ENCODE results near the gene PRICKLE1.

Gene PRICKLE1

DNA sequence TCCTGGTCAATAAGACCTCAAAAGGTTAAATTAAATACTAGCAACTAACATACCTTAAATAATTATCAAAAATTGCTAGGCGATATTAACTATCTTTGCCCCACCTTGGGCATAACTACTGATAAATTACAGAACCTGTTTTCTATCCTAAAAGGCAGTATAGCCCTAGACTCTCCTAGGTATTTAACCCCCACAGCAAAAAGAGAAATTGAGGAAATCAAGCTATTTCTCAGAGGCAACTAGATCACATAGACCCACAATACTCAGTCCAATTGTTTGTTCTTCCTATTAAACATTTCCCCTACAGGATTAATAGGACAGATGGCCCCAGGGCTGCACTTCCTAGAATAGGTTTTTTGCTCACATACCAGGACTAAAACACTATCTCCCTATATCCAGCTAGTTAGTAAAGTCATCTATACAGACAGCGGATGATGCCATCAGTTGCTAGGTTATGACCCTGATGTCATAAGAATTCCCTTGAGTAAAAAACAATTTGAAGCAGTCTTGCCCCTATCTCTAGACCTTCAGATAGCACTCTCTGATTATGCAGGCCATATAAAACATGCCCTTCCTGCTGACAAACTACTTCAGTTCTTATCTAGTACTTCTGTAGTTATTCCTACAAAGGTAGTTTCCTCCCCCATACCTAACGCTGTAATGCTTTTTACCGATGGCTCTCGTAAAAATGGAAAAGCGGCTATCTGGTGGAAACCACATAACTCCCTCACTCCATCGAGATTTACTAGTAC, 145.2 kb downstream of the PRICKLE1 start:
- no peak for DNase-seq

DNA sequence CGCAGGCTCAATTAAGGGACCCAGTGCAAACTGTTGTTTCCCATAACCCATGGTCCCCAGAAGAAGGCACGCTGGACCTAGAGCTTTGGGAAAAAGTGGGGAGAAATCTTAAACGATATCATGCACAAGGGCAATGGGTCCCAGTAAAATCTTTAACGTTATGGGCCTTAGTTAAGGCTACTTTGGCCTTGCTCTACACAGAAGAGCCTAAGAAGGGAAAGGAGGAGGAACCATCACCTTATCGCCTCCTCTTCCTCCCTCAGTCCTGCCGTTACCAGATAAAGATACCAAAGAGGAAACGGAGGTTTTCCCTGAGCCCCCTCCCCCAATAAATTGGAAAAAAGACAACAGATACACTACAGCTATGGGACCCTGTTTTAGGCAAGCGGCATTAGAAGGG, 146.7 kb downstream of the PRICKLE1 start:
- DNase-seq, result no peak

DNA sequence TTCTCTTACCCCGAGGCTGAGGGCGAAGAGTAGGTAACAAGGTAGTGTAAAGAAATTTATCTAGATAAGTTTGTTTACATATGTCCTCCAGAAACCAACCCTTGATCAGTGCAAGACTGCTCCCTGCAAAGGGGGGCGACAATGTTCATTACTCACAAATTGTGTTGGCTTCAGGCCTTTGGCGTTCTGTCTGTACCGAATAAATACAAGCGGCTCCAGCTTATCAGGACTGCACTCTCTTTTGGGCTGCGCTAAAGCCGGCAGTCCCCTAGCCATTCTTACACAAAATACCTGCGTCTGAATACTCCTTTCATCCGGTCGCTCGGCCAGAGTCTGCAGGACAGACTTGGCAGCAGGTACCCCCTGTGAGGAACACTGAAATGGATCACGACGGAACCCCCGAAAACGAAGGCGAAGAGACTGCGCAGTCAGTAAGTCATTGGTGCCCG, 147.2 kb downstream of the PRICKLE1 start:
- no peak for DNase-seq

DNA sequence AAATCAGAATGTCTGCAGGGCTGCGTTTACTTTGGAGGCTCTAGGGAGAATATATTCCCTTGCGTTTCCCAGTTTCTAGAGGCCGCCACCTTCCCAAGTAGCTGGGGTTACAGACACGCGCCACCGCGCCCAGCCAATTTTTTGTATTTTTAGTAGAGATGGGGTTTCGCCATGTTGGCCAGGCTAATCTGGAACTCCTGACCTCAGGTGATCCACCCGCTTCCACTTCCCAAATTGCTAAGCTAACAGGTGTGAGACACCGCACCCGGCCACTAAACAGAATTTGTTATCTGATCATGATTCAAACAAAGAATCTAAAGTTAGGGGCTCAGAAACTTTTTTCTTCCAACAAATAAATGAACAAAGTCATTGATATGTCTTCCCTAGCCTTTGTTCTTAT, 148.9 kb downstream of the PRICKLE1 start:
- DNase-seq, result no peak

DNA sequence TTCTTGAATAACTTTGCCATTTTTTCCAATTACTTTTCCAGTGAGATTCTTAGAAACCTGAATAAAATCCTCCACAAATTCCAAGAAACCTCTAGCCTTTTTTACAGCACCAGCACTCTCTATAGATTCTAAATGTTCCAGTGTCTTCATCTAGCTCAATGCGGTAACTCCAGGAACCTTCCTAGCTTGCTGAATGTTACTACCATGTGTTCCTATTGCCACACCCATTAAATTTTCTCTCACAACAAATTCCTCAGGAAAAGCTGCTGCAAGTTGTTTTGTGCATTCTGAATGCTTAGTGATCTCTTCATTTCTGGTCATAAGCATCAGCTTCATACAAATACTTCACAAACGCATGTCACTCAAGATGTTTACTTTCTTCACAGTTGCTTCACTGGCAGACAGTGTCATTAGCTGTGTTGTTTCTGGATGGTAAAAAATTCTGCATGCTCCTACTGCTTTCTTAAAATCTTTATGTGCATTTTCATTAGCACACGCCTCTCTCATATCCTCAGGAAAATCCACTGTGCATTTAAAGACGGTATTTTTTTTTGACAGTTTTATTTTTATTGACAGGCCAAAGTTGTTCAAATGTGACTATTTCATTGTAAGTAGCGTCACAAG, 156.9 kb downstream of the PRICKLE1 start:
- DNase-seq, result no peak

DNA sequence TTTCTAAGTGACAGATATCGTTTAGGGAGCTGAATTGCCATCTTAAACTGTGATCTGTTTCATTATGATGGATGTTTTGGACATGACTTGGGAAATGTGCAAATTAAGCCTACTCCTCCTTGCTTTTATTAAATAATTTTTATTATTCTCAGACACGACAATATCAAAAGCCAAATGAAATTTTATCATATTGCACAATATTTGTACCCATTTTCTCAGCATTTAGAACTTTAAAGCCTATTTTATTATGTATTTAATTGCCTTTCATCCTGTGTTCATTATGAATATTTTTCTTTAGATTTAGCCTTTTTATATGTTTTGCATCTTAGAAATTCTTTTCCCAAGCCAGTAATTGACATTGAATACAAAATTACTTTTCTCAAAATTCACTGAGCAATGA, 160.7 kb downstream of the PRICKLE1 start:
- no peak for DNase-seq

DNA sequence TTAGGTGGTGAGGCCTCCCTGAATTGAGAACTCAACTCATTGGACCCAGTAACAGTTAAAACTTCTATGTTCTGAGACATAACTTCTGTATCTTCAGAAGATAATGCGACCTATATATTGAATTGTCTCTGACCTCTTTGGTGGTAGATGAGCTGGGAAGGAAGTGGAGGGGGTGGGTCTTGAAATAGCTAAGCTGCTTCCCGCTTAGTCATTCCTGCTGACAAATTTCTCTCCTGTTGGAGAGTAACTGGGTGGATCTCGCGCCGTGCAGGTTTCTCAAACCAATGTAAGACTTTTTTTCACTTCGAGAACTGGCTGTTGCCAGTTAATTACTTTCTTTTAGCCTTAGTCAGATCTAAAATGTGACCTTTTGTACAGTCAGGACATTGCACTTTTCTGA, 162.8 kb downstream of the PRICKLE1 start:
- DNase-seq, result no peak

- no peak for DNase-seq
These were observed 166.8 kb downstream of the PRICKLE1 start for GRCh38 chr12:42422785-42423184.

- no peak for DNase-seq
These were observed 167.4 kb downstream of the PRICKLE1 start for GRCh38 chr12:42421844-42422779.

- DNase-seq, result no peak
These were observed 169.2 kb downstream of the PRICKLE1 start for GRCh38 chr12:42420395-42420794.

DNA sequence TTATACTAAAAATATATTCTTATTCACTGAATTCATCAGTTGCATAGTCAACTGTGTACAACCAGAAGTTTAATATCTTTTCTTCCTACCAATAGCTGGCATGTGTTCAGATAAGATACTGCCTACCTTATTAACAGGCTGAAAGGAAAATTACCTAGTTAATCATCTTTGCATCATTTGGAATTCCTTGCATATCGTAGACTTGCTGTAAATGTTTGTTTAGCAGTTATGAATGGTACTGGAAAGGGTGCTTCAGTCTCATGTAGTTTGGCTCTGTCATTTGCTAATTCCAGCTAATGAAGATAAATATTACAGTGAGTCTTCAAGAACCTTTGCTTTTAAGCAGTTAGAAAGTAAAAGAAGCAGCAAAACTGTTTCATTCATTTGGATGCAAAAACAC, 179.2 kb downstream of the PRICKLE1 start:
- no peak for DNase-seq

- DNase-seq, result no peak
These were observed 180.1 kb downstream of the PRICKLE1 start for GRCh38 chr12:42409471-42409870.

DNA sequence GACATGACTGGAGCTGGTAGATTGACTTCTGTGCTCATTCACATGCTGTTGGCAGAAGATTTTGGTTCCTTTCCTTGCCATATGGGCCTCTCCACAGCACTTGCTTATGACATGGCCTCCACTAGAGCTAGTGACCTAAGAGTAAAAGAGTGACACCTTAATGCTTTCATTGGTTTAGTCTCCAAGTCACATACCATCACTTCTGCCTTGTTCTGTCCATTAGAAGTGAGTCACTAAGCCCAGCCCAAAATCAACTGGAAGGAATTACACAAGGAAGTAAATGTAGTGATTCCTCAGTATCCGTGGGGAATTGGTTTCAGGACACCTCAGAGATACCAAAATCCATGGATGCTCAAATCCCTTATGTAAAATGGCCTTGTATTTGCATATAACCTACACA, 182.2 kb downstream of the PRICKLE1 start:
- DNase-seq, result no peak

Data from NCI-H2107 (cell line).